Nephron (organoid): Measurements from ENCODE around the gene HSCB.
A peak's percentile ranks its signal among the peaks of the same experiment; 100 is the strongest.

Experiments used
- H3K27ac Mint-ChIP-seq, 3 experiments: 2 replicates each; pipeline ENCODE4 v1.8.0; 2020; ENCODE audit warnings: mixed read lengths in 3 of 3, mild to moderate bottlenecking in 2 of 3, moderate library complexity in 1 of 3
- H3K27me3 Mint-ChIP-seq: 2 replicates; pipeline ENCODE4 v1.8.0; 2021; ENCODE audit warnings: low read depth, mild to moderate bottlenecking, moderate library complexity, mixed read lengths
- H3K36me3 Mint-ChIP-seq: 2 replicates; pipeline ENCODE4 v1.8.0; 2020; ENCODE audit warnings: low read depth, mixed read lengths
- H3K4me1 Mint-ChIP-seq: 2 replicates; pipeline ENCODE4 v1.8.0; 2020; ENCODE audit warnings: mixed read lengths
- H3K4me3 Mint-ChIP-seq, 3 experiments: 2 replicates each; pipeline ENCODE4 v1.8.0; 2020; ENCODE audit warnings: mild to moderate bottlenecking in 3 of 3, mixed read lengths in 3 of 3, moderate library complexity in 2 of 3
- H3K9me3 Mint-ChIP-seq: 2 replicates; pipeline ENCODE4 v1.8.0; 2020; ENCODE audit warnings: mixed read lengths
- TF ChIP-seq, protein P1 (sequence below), 3 experiments: fragments of 200-600 bp; sonication (generic); IDR thresholded peaks; one replicate each; pipeline ENCODE4 v1.5.0; 2021; ENCODE audit warnings: antibody characterized with exemption in 3 of 3; ENCODE audit not compliant: unreplicated experiment in 3 of 3

HSCB gene

GRCh38 chr22:28710576-28711191 lies 31.2 kb upstream of the HSCB start:
- H3K27me3 Mint-ChIP-seq: no peaks in the 10 kb centered on the region
- peaks cover 21% of the 10 kb centered on the region for H3K36me3 Mint-ChIP-seq
- H3K27ac Mint-ChIP-seq: peak overlapping the region; percentile 83 to 98 (median 93)
- TF ChIP-seq, protein P1, sequence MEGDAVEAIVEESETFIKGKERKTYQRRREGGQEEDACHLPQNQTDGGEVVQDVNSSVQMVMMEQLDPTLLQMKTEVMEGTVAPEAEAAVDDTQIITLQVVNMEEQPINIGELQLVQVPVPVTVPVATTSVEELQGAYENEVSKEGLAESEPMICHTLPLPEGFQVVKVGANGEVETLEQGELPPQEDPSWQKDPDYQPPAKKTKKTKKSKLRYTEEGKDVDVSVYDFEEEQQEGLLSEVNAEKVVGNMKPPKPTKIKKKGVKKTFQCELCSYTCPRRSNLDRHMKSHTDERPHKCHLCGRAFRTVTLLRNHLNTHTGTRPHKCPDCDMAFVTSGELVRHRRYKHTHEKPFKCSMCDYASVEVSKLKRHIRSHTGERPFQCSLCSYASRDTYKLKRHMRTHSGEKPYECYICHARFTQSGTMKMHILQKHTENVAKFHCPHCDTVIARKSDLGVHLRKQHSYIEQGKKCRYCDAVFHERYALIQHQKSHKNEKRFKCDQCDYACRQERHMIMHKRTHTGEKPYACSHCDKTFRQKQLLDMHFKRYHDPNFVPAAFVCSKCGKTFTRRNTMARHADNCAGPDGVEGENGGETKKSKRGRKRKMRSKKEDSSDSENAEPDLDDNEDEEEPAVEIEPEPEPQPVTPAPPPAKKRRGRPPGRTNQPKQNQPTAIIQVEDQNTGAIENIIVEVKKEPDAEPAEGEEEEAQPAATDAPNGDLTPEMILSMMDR (IDR thresholded peaks at IDR 0.05; ENCODE audit: unreplicated experiment in 3 of 3): no peak
- H3K9me3 Mint-ChIP-seq: no peaks in the 10 kb centered on the region
- peak overlapping the region in 2 of 3 experiments; percentile 7 to 41 for H3K4me3 Mint-ChIP-seq
- peaks cover 29% of the 10 kb centered on the region for H3K4me1 Mint-ChIP-seq

GRCh38 chr22:28711341-28711740 lies 30.5 kb upstream of the HSCB start:
- Mint-ChIP-seq H3K9me3 (no peaks in the 10 kb centered on the region), H3K4me3 (no peak overlapping the region), H3K27me3 (no peaks in the 10 kb centered on the region), H3K36me3 (peaks cover 21% of the 10 kb centered on the region), H3K27ac (peak overlapping the region; percentile 83 to 98 (median 92)), H3K4me1 (peaks cover 29% of the 10 kb centered on the region)
- TF ChIP-seq, protein P1 (IDR thresholded peaks at IDR 0.05; ENCODE audit: unreplicated experiment in 3 of 3): no peak

DNA sequence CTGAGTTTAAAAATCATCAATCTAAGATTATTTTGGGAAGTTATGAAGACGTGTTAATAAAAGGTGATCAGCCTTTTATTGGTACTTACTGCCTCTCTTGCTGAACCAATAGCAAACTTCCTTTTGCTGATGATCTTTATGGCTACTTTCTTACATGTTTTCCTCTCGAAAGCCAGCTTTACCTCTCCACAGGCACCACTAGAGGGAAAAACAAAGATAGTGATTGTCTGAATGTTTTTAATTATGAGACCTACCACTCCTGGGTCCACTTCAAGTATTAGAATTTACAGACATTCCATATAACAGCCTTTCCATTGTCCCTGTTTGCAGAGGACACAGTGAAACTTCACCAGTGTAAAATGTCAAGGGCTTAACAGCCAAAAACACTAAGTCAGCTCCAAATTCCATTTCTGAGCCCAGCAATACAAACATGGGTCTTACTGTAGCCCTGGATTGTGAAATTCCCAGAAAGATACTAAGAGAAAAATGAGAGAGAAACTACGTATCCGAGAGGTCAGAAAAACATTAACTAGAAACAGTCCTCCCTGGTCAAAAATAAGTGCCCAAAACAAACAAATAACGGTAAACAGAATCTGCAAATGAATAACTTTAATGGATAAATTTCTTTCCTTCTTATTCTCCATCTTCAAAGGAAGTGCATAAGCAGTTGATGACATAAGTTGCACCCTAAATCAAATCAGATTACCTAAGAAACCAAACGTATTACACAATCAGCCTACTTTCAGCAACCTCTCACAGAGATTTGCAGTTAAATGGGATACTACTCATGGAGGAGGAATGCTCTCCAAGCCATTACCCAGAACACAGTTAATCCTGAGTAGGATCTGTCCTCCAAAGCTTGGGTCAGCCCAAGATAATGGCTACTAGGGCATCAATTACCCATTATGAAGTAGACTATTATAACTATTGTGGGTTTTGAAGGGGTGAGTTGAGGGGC lies 29.7 kb upstream of the HSCB start:
- H3K27ac Mint-ChIP-seq: peak overlapping the region; percentile 83 to 98 (median 92)
- no peaks in the 10 kb centered on the region for H3K27me3 Mint-ChIP-seq
- H3K4me3 Mint-ChIP-seq: no peak overlapping the region
- H3K36me3 Mint-ChIP-seq: peaks cover 19% of the 10 kb centered on the region
- no peaks in the 10 kb centered on the region for H3K9me3 Mint-ChIP-seq
- TF ChIP-seq, protein P1 (IDR thresholded peaks at IDR 0.05; ENCODE audit: unreplicated experiment in 3 of 3): peak; percentile 14 to 16 (median 16)
- peaks cover 29% of the 10 kb centered on the region for H3K4me1 Mint-ChIP-seq

DNA sequence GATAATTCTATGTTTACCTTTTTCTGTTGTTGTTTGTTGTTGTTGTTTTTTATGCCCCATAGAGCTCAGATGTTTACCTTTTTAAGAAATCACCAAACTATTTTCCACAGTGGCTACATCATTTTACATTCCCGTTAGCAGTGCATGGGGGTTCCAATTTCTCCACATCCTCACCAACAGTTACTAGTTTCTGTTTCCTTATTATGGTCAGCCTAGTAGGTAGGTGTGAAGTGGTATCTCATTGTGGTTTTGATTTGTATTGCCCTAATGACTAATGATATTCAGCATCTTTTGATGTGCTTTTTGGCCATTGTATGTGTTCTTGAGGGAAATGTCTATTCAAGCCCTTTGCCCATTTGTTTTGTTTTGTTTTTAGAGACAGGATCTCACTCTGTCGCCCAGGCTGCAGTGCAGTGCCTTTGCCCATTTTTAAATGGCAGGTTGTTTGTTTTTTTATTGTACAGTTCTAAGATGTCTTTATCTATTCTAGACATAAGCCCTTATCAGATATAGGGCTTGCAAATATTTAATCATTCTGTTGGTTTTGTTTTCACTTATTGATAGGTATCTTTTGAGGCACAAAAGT lies 27.7 kb upstream of the HSCB start:
- Mint-ChIP-seq H3K9me3 (no peaks in the 10 kb centered on the region), H3K27me3 (no peaks in the 10 kb centered on the region), H3K36me3 (peaks cover 12% of the 10 kb centered on the region), H3K4me3 (no peak overlapping the region), H3K4me1 (peaks cover 29% of the 10 kb centered on the region), H3K27ac (peak overlapping the region in 1 of 3 experiments; percentile 10)
- TF ChIP-seq, protein P1 (IDR thresholded peaks at IDR 0.05; ENCODE audit: unreplicated experiment in 3 of 3): no peak

- TF ChIP-seq, protein P1 (IDR thresholded peaks at IDR 0.05; ENCODE audit: unreplicated experiment in 3 of 3): no peak
- Mint-ChIP-seq H3K36me3 (peaks cover 12% of the 10 kb centered on the region), H3K27ac (no peak overlapping the region), H3K4me3 (no peak overlapping the region), H3K9me3 (no peaks in the 10 kb centered on the region), H3K27me3 (no peaks in the 10 kb centered on the region), H3K4me1 (peaks cover 25% of the 10 kb centered on the region)
Observed at GRCh38 chr22:28715611-28716010, 26.2 kb upstream of the HSCB start.
